Fibroblast of pulmonary artery (primary cell): ENCODE measurements around the gene FAM120A.

Source experiments
- DNase-seq: peaks from one replicate; pipeline ENCODE4 v3.0.0-alpha.2; 2010; ENCODE audit warnings: low read depth
- H3K4me3 ChIP-seq: replicated peaks from 2 replicates; pipeline ENCODE4 v1.5.1; 2011; ENCODE audit warnings: low read depth, mild to moderate bottlenecking, control low read depth, low read length, moderate library complexity
- CTCF ChIP-seq: IDR thresholded peaks from 2 replicates; pipeline ENCODE4 v1.5.1; 2011; ENCODE audit warnings: mild to moderate bottlenecking, control low read depth, low read length, inconsistent platforms; ENCODE audit errors: missing control alignments

Gene FAM120A

GRCh38 chr9:93613174-93613573, 161.7 kb downstream of the FAM120A start:
- no peak for DNase-seq
- no peak for TF ChIP-seq CTCF
- no peak overlapping the region for H3K4me3 ChIP-seq

- H3K4me3 ChIP-seq: no peak overlapping the region
- TF ChIP-seq CTCF: no peak
- DNase-seq: no peak
Observed at GRCh38 chr9:93613791-93614190, 162.3 kb downstream of the FAM120A start.

GRCh38 chr9:93614830-93615468, 163.5 kb downstream of the FAM120A start:
- DNase-seq: no peak
- no peak overlapping the region for H3K4me3 ChIP-seq
- no peak for TF ChIP-seq CTCF
